Measurements from ENCODE around the gene OLIG1. TPM values are rescaled to one million over a fixed set of nuclear protein-coding genes. Genes with fewer than 3 reads are reported as not detected.

The OLIG1 gene
- total RNA-seq, 1 donor from 2014 or later: not detected

GRCh38 chr21:33096426-33096825 is 26.5 kb downstream of the OLIG1 start:
- TF ChIP-seq CTCF (IDR thresholded peaks at IDR 0.05; ENCODE audit: unreplicated experiment): no peak
- no peaks in the 10 kb centered on the region for H3K36me3 Mint-ChIP-seq
- no peaks in the 10 kb centered on the region for H3K9me3 Mint-ChIP-seq
- H3K27ac Mint-ChIP-seq: no peak overlapping the region
- no peaks in the 10 kb centered on the region for H3K4me1 Mint-ChIP-seq
- H3K27me3 Mint-ChIP-seq (ENCODE audit: low read depth): peaks cover 12% of the 10 kb centered on the region
- DNase-seq (ENCODE audit: low spot score in 2 of 2, unreplicated experiment in 2 of 2): no peak
- H3K4me3 Mint-ChIP-seq: no peak overlapping the region

GRCh38 chr21:33099131-33099530 is 29.2 kb downstream of the OLIG1 start:
- Mint-ChIP-seq H3K4me3 (no peak overlapping the region), H3K4me1 (no peaks in the 10 kb centered on the region), H3K36me3 (no peaks in the 10 kb centered on the region), H3K27me3 (ENCODE audit: low read depth) (peaks cover 18% of the 10 kb centered on the region), H3K9me3 (no peaks in the 10 kb centered on the region), H3K27ac (no peak overlapping the region)
- no peak for TF ChIP-seq CTCF (IDR thresholded peaks at IDR 0.05; ENCODE audit: unreplicated experiment)
- DNase-seq (ENCODE audit: low spot score in 2 of 2, unreplicated experiment in 2 of 2): no peak

- Mint-ChIP-seq H3K9me3 (peaks cover 5% of the 10 kb centered on the region), H3K27me3 (ENCODE audit: low read depth) (peaks cover 38% of the 10 kb centered on the region), H3K4me1 (no peaks in the 10 kb centered on the region), H3K4me3 (no peak overlapping the region), H3K27ac (no peak overlapping the region), H3K36me3 (no peaks in the 10 kb centered on the region)
- no peak for TF ChIP-seq CTCF (IDR thresholded peaks at IDR 0.05; ENCODE audit: unreplicated experiment)
- DNase-seq (ENCODE audit: low spot score in 2 of 2, unreplicated experiment in 2 of 2): no peak
Measured at GRCh38 chr21:33101300-33101911, 31.5 kb downstream of the OLIG1 start.

GRCh38 chr21:33105088-33105487 is 35.1 kb downstream of the OLIG1 start:
- DNase-seq (ENCODE audit: low spot score in 2 of 2, unreplicated experiment in 2 of 2): no peak
- H3K9me3 Mint-ChIP-seq: peaks cover 5% of the 10 kb centered on the region
- H3K4me3 Mint-ChIP-seq: no peak overlapping the region
- H3K36me3 Mint-ChIP-seq: no peaks in the 10 kb centered on the region
- H3K27ac Mint-ChIP-seq: no peak overlapping the region
- peaks cover 4% of the 10 kb centered on the region for H3K4me1 Mint-ChIP-seq
- peaks cover 69% of the 10 kb centered on the region for H3K27me3 Mint-ChIP-seq (ENCODE audit: low read depth)
- no peak for TF ChIP-seq CTCF (IDR thresholded peaks at IDR 0.05; ENCODE audit: unreplicated experiment)

- Mint-ChIP-seq H3K36me3 (no peaks in the 10 kb centered on the region), H3K9me3 (peaks cover 5% of the 10 kb centered on the region), H3K4me3 (no peak overlapping the region), H3K27me3 (ENCODE audit: low read depth) (peaks cover 95% of the 10 kb centered on the region), H3K27ac (no peak overlapping the region), H3K4me1 (peaks cover 4% of the 10 kb centered on the region)
- no peak for TF ChIP-seq CTCF (IDR thresholded peaks at IDR 0.05; ENCODE audit: unreplicated experiment)
- no peak for DNase-seq (ENCODE audit: low spot score in 2 of 2, unreplicated experiment in 2 of 2)
Measured at GRCh38 chr21:33108228-33108627, 38.3 kb downstream of the OLIG1 start.

All from mesothelial cell of epicardium (in vitro differentiated cells).